ENCODE results near the gene SAMD4B. TPM values are rescaled to one million over a fixed set of nuclear protein-coding genes. Genes with fewer than 3 reads are reported as not detected.

SAMD4B gene
- total and polyA plus RNA-seq, 8 donors, result 49.9 to 136 (median 66.2) TPM

DNA sequence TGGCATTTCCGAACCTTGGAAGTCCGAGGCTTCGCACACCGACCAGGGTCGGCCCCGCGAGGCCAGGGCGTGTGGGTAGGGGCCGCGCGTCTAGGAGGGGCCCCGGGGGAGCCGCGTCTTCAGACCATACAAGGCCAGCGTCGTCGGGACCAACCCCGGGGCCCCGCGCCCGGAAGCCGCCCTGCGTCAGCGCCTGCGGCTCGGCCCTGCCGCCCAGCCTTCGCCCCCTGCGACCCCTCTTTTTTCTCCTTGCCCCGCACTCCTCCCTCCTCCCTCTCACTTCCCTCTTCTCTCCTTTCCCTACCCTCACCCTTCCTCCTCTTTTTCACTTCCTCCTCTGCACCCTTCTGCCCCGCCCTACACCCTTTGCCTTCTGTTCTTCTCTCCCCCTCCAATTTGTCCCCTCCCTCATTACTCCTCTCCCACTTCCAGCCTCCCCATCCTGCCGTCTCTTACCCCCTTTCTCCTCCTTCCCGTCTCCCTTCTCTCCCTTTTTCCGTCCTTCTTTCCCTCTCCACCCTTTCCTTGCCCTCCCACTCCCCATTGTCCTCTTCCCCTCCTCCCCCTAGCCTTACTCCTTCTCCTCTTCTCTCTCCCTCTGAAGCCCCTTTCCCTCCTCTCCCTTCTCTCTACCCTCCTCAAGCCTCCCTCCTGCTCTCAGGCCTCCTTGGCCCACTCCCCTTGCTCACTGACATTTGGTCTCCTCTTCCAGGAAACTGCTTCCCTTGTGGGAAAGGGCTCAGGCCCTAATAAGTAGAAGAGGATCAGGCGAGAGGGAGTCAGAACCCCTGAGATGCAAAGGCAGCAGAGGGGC is 68.0 kb downstream of the SAMD4B start:
- TF ChIP-seq, protein P1, sequence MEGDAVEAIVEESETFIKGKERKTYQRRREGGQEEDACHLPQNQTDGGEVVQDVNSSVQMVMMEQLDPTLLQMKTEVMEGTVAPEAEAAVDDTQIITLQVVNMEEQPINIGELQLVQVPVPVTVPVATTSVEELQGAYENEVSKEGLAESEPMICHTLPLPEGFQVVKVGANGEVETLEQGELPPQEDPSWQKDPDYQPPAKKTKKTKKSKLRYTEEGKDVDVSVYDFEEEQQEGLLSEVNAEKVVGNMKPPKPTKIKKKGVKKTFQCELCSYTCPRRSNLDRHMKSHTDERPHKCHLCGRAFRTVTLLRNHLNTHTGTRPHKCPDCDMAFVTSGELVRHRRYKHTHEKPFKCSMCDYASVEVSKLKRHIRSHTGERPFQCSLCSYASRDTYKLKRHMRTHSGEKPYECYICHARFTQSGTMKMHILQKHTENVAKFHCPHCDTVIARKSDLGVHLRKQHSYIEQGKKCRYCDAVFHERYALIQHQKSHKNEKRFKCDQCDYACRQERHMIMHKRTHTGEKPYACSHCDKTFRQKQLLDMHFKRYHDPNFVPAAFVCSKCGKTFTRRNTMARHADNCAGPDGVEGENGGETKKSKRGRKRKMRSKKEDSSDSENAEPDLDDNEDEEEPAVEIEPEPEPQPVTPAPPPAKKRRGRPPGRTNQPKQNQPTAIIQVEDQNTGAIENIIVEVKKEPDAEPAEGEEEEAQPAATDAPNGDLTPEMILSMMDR (IDR thresholded peaks at IDR 0.05), result no peak
- TF ChIP-seq POLR2AphosphoS5 (IDR thresholded peaks at IDR 0.05) (peak; percentile 57 to 97 (median 94)), POLR2A (IDR thresholded peaks at IDR 0.05) (peak in 3 of 4 donors; percentile 33 to 97 (median 84)), EP300 (IDR thresholded peaks at IDR 0.05) (no peak)
- 1 to 2% (median 2%) methylated on average over 31 to 35 of the region's 35 CpGs for whole genome bisulfite sequencing, 5 donors
- peak; percentile 76 to 94 for DNase-seq
- no peaks in the 10 kb centered on the region for H3K27me3 ChIP-seq
- intact Hi-C loops (cut with DNase I; ENCODE audit: low total_unique reads), result no loop called here
- peak overlapping the region; percentile 92 to 100 (median 98) for H3K27ac ChIP-seq
- peaks cover 15 to 23% (median 20%) of the 10 kb centered on the region in 4 donors for H3K36me3 ChIP-seq
- peaks cover 28 to 77% (median 59%) of the 10 kb centered on the region in 4 donors for H3K4me1 ChIP-seq
- no peaks in the 10 kb centered on the region for H3K9me3 ChIP-seq
- H3K4me3 ChIP-seq, result peak overlapping the region; percentile 91 to 95 (median 93)

- 21 to 56% (median 47%) methylated on average over 1 of the region's 1 CpG for WGBS, 5 donors
- peaks cover 15 to 23% (median 20%) of the 10 kb centered on the region in 4 donors for H3K36me3 ChIP-seq
- no peaks in the 10 kb centered on the region for H3K27me3 ChIP-seq
- H3K9me3 ChIP-seq, result no peaks in the 10 kb centered on the region
- DNase-seq, result no peak
- H3K4me3 ChIP-seq, result peak overlapping the region; percentile 91 to 95 (median 93)
- peak overlapping the region; percentile 92 to 100 (median 98) for H3K27ac ChIP-seq
- peaks cover 26 to 76% (median 59%) of the 10 kb centered on the region in 4 donors for H3K4me1 ChIP-seq
- intact Hi-C loops (cut with DNase I; ENCODE audit: low total_unique reads), result no loop called here
- TF ChIP-seq EP300 (IDR thresholded peaks at IDR 0.05) (no peak), POLR2A (IDR thresholded peaks at IDR 0.05) (no peak), POLR2AphosphoS5 (IDR thresholded peaks at IDR 0.05) (no peak)
- TF ChIP-seq, protein P1 (IDR thresholded peaks at IDR 0.05), result no peak
Observed at GRCh38 chr19:39410831-39411080, 68.5 kb downstream of the SAMD4B start.

DNA sequence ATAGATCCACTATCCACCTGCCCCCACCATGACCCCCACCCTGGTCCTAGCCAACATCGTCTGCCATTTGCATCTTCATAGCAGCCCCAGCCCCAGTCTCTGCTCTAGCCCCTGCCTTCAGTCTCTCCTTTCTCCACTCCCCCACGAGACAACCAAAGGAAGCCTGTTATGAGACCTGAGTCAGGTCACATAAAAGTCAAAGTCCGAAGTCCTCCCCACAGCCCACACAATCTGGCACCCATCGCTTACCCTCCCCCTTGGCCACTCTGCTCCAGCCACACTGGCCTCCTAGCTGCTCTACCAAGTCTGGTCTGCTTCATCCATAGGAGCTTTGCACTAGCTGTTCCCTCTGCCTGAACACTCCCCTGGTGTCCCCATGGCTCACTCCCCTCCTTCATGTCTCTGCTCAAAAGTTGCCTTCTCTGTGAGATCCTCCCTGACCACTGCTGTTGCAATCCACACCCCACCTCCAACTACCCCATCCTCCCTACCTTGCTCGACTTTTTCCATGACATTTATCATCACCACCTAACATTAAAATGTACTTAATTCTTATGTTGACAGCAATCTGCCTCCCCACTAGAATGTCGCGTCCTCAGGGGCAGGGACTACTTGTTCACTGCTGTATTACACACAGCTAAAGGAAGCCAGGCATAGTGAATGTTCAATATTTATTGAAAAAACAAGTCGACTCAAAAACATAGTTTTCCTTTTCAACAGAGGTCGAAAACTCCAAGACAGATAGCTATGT is 69.0 kb downstream of the SAMD4B start:
- Histone ChIP-seq H3K4me1 (peaks cover 23 to 71% (median 59%) of the 10 kb centered on the region in 4 donors), H3K4me3 (peak overlapping the region; percentile 91 to 95 (median 93)), H3K27ac (peak overlapping the region; percentile 92 to 100 (median 98)), H3K9me3 (no peaks in the 10 kb centered on the region), H3K27me3 (no peaks in the 10 kb centered on the region), H3K36me3 (peaks cover 15 to 23% (median 21%) of the 10 kb centered on the region in 4 donors)
- TF ChIP-seq POLR2A (IDR thresholded peaks at IDR 0.05), result peak in 3 of 4 donors; percentile 79 to 85 (median 80)
- TF ChIP-seq EP300 (IDR thresholded peaks at IDR 0.05), result no peak
- TF ChIP-seq POLR2AphosphoS5 (IDR thresholded peaks at IDR 0.05), result peak; percentile 5 to 99 (median 97)
- TF ChIP-seq, protein P1 (IDR thresholded peaks at IDR 0.05), result peak in 1 of 7 experiments; percentile 9
- WGBS, 5 donors, result 6 to 11% (median 8%) methylated on average over 9 of the region's 9 CpGs
- intact Hi-C loops (cut with DNase I; ENCODE audit: low total_unique reads), result no loop called here
- peak; percentile 86 to 89 for DNase-seq

GRCh38 chr19:39411832-39412099 is 69.5 kb downstream of the SAMD4B start:
- H3K4me3 ChIP-seq, result peak overlapping the region; percentile 91 to 95 (median 93)
- TF ChIP-seq POLR2AphosphoS5 (IDR thresholded peaks at IDR 0.05), result no peak
- no peak for TF ChIP-seq EP300 (IDR thresholded peaks at IDR 0.05)
- TF ChIP-seq, protein P1 (IDR thresholded peaks at IDR 0.05), result peak in 6 of 7 experiments; percentile 79 to 99 (median 94)
- no peak for TF ChIP-seq POLR2A (IDR thresholded peaks at IDR 0.05)
- H3K9me3 ChIP-seq, result no peaks in the 10 kb centered on the region
- H3K36me3 ChIP-seq, result peaks cover 17 to 28% (median 21%) of the 10 kb centered on the region in 4 donors
- H3K27ac ChIP-seq, result peak overlapping the region; percentile 71 to 100 (median 98)
- peak; percentile 96 to 97 for DNase-seq
- no peaks in the 10 kb centered on the region for H3K27me3 ChIP-seq
- peaks cover 23 to 71% (median 63%) of the 10 kb centered on the region in 4 donors for H3K4me1 ChIP-seq
- WGBS, 5 donors, result 0% methylated on average over 7 of the region's 7 CpGs
- intact Hi-C loops (cut with DNase I; ENCODE audit: low total_unique reads), result no loop called here

All from stomach (tissue), 9 donors.